Epithelial cell of umbilical artery (primary cell): ENCODE measurements around the gene DNAJC7. TPM values are rescaled to one million over a fixed set of nuclear protein-coding genes. Genes with fewer than 3 reads are reported as not detected.

Source experiments
- total RNA-seq: library from RNA; depleted of rRNA; stranded (reverse); fragments of >200 nt; gene quantifications from 2 replicates; pipeline ENCODE4 v1.2.3, GENCODE V29; 2014

DNAJC7 gene
- total RNA-seq = 78.9 and 90.9 TPM in 2 replicates

GRCh38 chr17:42016941-42017865, at the start of gene DNAJC7:
DNAJC7 (minus strand) TSS chr17:42017439; CDS start chr17:42017416, 23 bp downstream.

GRCh38 chr17:42050393-42051012, 33.3 kb upstream of the DNAJC7 start, which contains the start of gene C17orf113:
C17orf113 (minus strand) TSS chr17:42050601; CDS start chr17:42043376, 7,225 bp downstream.

GRCh38 chr17:42019509-42020404, 2.5 kb upstream of the DNAJC7 start, which contains the start of gene NKIRAS2:
NKIRAS2 (plus strand) TSS chr17:42020090; CDS start chr17:42021578, 1,488 bp downstream.

GRCh38 chr17:41966463-41967140, 50.6 kb downstream of the DNAJC7 start, which contains the start of gene CNP:
CNP (plus strand) TSS chr17:41966795; CDS start chr17:41966885, 90 bp downstream.

GRCh38 chr17:41930009-41930832, 87.0 kb downstream of the DNAJC7 start, which contains the start of gene ODAD4:
ODAD4 (plus strand) TSS chr17:41930617; CDS start chr17:41930724, 107 bp downstream.

Other genes starting within 250 kb of the DNAJC7 start
- 61.2 and 114 TPM in 2 replicates for gene JUP, start 230.7 kb downstream of the DNAJC7 start, total RNA-seq
- 56.1 and 100 TPM in 2 replicates for gene P3H4, start 205.5 kb downstream of the DNAJC7 start, total RNA-seq
- gene FKBP10, start 204.4 kb downstream of the DNAJC7 start, total RNA-seq = 101 and 164 TPM in 2 replicates
- gene NT5C3B, start 181.2 kb downstream of the DNAJC7 start, total RNA-seq = 66.4 and 85.4 TPM in 2 replicates
- not detected in 2 replicates for gene KLHL10, start 179.6 kb downstream of the DNAJC7 start, total RNA-seq
- 28.3 and 33.1 TPM in 2 replicates for gene KLHL11, start 152.0 kb downstream of the DNAJC7 start, total RNA-seq
- gene ACLY, start 98.5 kb downstream of the DNAJC7 start, total RNA-seq = 275 and 278 TPM in 2 replicates
- 0.32 TPM in 1 of 2 replicates, not detected in the other for gene ODAD4, start 86.8 kb downstream of the DNAJC7 start, total RNA-seq
- gene CNP, start 50.6 kb downstream of the DNAJC7 start, total RNA-seq = 36.1 and 65.5 TPM in 2 replicates
- 36.4 and 41.0 TPM in 2 replicates for gene NKIRAS2, start 2.7 kb upstream of the DNAJC7 start, total RNA-seq
- 0.15 and 0.32 TPM in 2 replicates for gene C17orf113, start 33.2 kb upstream of the DNAJC7 start, total RNA-seq
- gene ZNF385C, start 81.0 kb upstream of the DNAJC7 start, total RNA-seq = not detected in 2 replicates
- gene DHX58, start 95.3 kb upstream of the DNAJC7 start, total RNA-seq = 5.8 and 41.5 TPM in 2 replicates
- 4.9 and 11.4 TPM in 2 replicates for gene KAT2A, start 103.9 kb upstream of the DNAJC7 start, total RNA-seq
- 0.15 TPM in 1 of 2 replicates, not detected in the other for gene HSPB9, start 105.4 kb upstream of the DNAJC7 start, total RNA-seq
- gene RAB5C, start 137.6 kb upstream of the DNAJC7 start, total RNA-seq = 62.2 and 75.4 TPM in 2 replicates
- gene KCNH4, start 163.7 kb upstream of the DNAJC7 start, total RNA-seq = not detected in 2 replicates
- not detected in 2 replicates for gene HCRT, start 168.0 kb upstream of the DNAJC7 start, total RNA-seq
- gene GHDC, start 177.1 kb upstream of the DNAJC7 start, total RNA-seq = 14.0 and 22.8 TPM in 2 replicates